Sciatic nerve (tissue), 2 donors: ENCODE data around the gene AKAP1. TPM values are rescaled to one million over a fixed set of nuclear protein-coding genes. Genes with fewer than 3 reads are reported as not detected.
"Not testable (repeated sequence)": the region's sequence is repeated elsewhere in the genome, so short reads cannot be mapped to it uniquely, and the experiment has no call there.

Experiments used
- ATAC-seq: fragments of 200-7000 bp; cut with Tn5 transposase; one replicate; pipeline ENCODE4 v1.9.1; 2020; ENCODE audit warnings: mild to moderate bottlenecking, moderate library complexity
- DNase-seq: peaks from one replicate; pipeline ENCODE4 v3.0.0-alpha.2; 2020; ENCODE audit warnings: low spot score
- intact Hi-C: fragments of 100-400 bp; cut with DNase I; formaldehyde crosslinking; loops from one replicate; pipeline ENCODE4 v1.14.2; 2022
- total RNA-seq: library from RNA; stranded (reverse); fragmentation: NEBNext Ultra II Directional; extraction: Animal tissue kit (Norgen Biotek cat#: 25700); gene quantifications from one replicate; pipeline ENCODE4 v1.2.1, GENCODE V29; 2021
- donor health status: DM: no; HTN: no; CAD: no.
- donor health status: DM: no; HTN: no; CAD: no.

Gene AKAP1
- total RNA-seq, 1 donor from 2014 or later: 25.3 TPM

DNA sequence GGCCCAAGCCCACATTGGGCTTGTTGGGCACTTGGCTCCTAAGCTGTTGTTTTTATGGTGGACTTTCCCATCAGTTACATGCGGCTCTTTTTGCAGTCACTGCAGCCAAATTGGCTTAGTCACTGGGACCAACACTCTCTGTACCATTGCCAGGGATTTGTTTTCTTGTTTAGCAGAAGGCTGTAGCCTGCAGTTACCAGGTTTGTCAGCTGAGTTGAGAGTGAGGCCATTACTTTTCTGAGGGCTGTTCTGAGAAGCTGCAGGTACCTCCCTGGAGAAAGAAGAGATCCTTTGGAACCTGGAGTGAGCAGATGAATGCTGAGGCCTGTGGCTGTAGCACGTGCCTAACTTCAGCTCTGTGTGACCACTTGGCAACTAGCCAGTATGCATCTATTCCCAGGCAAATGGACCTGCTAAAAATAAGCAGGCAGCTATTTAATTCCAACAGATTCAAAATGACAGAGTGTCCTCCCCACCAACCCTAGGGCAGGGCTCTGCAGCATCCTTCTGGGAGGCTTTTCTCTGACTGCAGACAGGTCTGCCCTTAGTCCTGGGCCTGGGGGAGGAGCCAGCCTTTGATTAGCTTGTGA, 12.9 kb downstream of the AKAP1 start:
- intact Hi-C loops: no loop called here
- DNase-seq (no peak), ATAC-seq (peak; percentile 48)

GRCh38 chr17:57099165-57099564, 14.1 kb downstream of the AKAP1 start:
- intact Hi-C loops: no loop called here
- DNase-seq (no peak), ATAC-seq (no peak)

DNA sequence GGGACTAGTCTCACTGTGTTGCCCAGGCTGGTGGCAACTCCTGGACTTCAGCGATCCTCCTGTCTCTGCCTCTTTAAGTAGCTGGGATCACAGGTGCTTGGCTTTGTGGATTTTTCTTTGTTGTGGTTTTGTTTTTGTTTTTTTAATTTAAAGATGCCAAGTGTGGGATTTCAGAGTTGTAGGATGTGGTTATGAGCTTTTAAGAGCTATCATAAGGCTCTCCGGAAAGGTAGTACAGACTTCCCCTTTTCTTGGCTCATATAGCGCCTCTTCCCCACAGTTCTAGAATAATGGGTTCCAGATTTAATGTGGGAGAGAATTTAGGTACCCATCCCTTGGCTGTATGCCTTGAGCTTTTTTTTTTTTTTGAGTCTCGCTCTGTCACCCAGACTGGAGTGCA, 17.1 kb downstream of the AKAP1 start:
- DNase-seq: no peak
- intact Hi-C loops: no loop called here
- ATAC-seq: no peak

DNA sequence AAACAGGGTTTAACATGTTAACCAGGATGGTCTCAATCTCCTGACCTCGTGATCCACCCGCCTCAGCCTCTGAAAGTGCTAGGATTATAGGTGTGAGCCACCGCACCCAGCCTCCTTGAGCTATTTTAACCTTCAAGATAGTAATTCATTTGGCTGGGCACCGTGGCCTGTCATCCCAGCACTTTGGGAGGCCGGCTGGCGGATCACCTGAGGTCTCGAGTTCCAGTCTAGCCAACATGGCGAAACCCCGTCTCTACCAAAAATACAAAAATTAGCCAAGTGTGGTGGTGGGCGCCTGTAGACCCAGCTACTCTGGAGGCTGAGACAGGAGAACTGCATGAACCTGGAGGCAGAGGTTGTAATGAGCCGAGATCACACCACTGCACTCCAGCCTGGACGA, 17.6 kb downstream of the AKAP1 start:
- ATAC-seq, DNase-seq, intact Hi-C loops: not testable (repeated sequence)

DNA sequence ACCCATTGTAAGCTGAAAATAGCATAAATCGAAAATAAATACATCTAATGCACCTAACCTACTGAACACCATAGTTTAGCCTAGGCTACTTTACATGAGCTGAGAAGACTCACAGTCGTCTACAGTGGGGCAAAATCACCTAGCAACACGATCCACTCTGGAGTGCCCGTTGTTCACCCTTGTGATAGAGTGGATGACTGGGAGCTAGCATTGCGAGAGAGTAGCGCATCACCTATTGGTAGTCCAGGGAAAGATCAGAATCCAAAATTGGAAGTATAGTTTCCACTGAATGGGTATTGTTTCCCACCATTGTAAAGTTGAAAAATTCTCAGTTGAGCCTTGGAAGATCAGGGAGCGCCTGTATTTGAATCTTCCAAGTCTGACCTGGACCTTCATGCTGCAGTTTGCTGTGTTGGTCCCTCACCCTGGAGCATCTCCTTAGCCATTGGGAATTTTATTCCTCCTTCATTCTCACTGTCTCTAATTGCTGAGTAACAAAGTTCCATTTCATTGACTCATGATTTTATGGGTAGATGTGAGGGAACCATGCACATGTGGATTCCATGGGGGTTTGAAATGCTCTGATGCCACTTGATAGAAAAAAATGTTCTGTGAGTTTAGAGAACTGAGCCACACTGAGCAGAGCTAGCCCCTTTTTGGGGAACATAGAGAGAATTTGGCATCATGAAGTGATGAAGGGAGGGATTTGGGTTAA, 19.6 kb downstream of the AKAP1 start:
- intact Hi-C loops: no loop called here
- no peak for ATAC-seq
- no peak for DNase-seq

GRCh38 chr17:57105591-57105990, 20.5 kb downstream of the AKAP1 start:
- DNase-seq (no peak), ATAC-seq (no peak)
- intact Hi-C loops: no loop called here

- ATAC-seq (no peak), DNase-seq (no peak)
- intact Hi-C loops: no loop called here
Measured at GRCh38 chr17:57106107-57106835, 21.2 kb downstream of the AKAP1 start.

GRCh38 chr17:57106836-57107497, 21.9 kb downstream of the AKAP1 start:
- intact Hi-C loops: no loop called here

DNA sequence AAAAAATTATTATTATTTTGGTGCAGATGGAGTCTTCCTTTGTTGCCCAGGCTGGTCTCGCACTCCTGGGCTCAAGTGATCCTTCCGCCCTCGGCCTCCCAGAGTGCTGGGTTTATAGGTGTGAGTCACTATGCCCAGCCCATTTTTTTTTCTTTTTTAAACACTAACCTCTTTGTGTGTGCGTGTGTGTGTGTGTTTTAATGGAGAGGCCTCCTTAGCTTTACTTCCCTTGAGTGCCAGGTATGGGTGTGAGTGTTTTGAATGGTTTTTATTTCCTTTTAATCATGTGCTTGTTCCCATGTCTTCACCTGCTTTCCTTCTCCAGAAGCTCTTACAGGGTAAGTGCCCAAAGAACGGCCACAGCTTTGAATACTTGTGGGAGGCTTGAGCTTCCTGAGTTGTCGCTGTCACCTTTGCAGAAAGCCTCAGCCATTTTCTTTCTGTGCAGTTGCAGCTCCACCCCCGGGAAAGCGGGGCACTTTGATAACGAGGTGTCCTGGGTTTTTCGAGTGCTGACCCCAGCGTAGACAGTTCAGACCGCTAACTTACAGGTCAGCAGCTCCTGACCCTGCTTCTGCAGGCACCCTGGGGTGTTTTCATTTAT, 22.6 kb downstream of the AKAP1 start:
- intact Hi-C loops: no loop called here
- no peak for ATAC-seq
- DNase-seq: no peak

More at GRCh38 chr17:57106836-57107497, 21.9 kb downstream of the AKAP1 start:
- ATAC-seq: no peak
- no peak for DNase-seq

GRCh38 chr17:57108671-57109392, 23.8 kb downstream of the AKAP1 start:
- no peak for ATAC-seq
- intact Hi-C loops: no loop called here
- no peak for DNase-seq

DNA sequence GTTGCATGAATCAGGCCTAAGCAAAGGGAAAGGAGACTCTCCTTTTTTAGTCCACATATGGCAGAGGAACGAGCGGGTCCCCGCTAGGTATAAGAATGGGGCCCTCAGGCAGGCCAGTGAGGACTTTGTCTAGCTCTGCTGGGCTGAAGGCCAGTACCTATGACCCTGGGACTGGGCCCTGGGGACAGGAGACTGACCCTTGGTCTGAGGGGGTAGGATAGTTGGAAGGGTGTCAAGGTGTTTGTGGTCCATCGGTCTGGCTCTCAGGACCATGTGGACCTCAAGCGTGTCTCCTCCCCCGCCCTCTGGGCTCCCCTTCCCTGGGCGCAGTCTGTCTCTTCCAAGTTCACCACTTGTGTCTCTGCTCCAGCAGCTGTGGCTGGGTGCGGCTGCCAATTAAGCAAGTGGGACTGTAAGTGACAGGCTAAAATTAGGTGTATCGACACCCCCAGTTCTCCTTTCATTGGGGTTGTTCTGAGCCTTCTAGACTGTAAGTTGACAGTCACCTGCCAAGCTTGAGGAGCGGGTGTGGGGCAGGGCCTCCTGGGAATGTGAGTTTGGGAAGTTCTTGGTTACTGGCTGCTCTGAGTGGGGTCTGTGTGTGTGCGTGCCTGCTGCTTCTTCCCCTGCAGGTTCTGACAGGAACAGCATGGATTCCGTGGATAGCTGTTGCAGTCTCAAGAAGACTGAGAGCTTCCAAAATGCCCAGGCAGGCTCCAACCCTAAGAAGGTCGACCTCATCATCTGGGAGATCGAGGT, 24.5 kb downstream of the AKAP1 start:
- no peak for DNase-seq
- peak; percentile 66 for ATAC-seq
- intact Hi-C loops: no loop called here

- peak; percentile 85 for ATAC-seq
- DNase-seq: peak; percentile 67
- intact Hi-C loops: no loop called here
Measured at GRCh38 chr17:57110152-57110542, 25.1 kb downstream of the AKAP1 start.

GRCh38 chr17:57110579-57111325, 25.7 kb downstream of the AKAP1 start:
- DNase-seq (no peak), ATAC-seq (no peak)
- intact Hi-C loops: no loop called here

DNA sequence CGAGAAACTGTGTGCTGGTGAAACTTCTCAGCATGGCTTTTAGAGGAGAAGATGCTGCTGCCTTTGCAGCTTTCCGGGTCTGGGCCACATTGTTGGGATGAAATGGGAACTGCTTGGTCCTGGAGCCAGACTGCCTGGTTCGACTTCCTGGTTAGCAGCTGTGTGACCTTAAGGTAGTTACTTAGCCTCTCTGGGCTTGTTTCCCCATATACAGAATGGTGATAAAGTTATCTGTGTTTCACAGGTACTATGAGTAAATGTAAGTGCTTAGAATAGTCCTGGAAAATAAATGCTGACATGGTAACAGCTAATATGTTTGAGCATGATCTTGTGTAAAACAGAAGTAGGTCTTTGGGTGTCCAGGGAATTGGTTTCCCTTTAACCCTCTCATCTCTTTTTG, 26.3 kb downstream of the AKAP1 start:
- intact Hi-C loops: no loop called here
- no peak for ATAC-seq
- DNase-seq: no peak

- intact Hi-C loops: no loop called here
- ATAC-seq (no peak), DNase-seq (no peak)
Measured at GRCh38 chr17:57113011-57113410, 28.0 kb downstream of the AKAP1 start.

DNA sequence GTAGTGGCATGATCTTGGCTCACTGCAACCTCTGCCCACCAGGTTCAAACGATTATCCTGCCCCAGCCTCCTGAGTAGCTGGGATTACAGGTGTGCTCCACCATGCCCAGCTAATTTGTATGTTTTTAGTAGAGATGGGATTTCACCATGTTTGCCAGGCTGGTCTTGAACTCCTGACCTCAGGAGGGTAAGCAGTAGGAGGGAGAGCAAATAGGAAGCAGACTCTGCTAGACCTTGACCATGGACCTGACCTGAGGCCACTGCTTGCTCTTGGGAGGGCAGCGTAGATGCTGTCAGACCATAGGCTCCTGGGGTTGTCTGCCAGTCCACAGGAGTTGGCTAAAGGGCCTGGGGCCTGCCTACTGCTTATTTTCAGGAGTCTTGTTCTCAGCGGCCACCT, 28.6 kb downstream of the AKAP1 start:
- intact Hi-C loops: no loop called here
- ATAC-seq (no peak), DNase-seq (no peak)

DNA sequence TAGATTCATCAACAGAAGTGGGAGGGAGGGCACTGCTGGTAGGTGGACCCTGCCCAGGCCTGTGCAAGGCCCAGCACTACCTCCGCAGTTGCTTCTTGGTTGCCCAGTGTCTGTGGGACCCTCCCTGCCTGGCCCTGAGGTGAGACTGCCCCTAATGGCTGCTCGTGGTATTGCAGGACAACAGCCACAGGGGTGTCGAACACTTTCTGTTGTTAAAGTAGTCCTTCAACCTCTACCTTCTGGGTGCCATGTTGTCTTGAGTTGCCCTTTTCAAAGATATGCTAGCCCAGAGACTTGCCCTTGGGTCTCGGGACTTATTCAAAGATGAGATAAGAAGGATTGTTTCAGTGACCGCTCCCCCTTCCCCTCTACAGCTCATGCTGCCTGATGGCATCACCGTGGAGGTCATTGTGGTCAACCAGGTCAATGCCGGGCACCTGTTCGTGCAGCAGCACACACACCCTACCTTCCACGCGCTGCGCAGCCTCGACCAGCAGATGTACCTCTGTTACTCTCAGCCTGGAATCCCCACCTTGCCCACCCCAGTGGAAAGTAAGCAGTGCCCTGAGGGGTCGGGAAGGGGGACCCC, 29.1 kb downstream of the AKAP1 start:
- DNase-seq (peak; percentile 72), ATAC-seq (no peak)
- intact Hi-C loops: no loop called here
